Activated CD4-positive, alpha-beta T cell treated with anti-CD3 and anti-CD28 coated beads, Interleukin-2, amount 50 U/mL, for 1 hour (primary cell): ENCODE measurements around the gene USP17L17.
"Not testable (repeated sequence)": the region's sequence is repeated elsewhere in the genome, so short reads cannot be mapped to it uniquely, and the experiment has no call there.

Experiments
- DNase-seq: peaks from one replicate; pipeline ENCODE4 v3.0.0-alpha.2; 2020

USP17L17 gene

GRCh38 chr4:9243579-9243978, at the start of gene USP17L17:
USP17L17 (plus strand) TSS chr4:9243879; CDS start chr4:9243879, 0 bp downstream.
- DNase-seq = not testable (repeated sequence)

- not testable (repeated sequence) for DNase-seq
These were observed 33.3 kb upstream of the USP17L17 start, which contains the start of gene USP17L10 for GRCh38 chr4:9210357-9210756. USP17L10 (plus strand) TSS chr4:9210657; CDS start chr4:9210657, 0 bp downstream.

GRCh38 chr4:9214701-9215100, 29.0 kb upstream of the USP17L17 start:
- not testable (repeated sequence) for DNase-seq

GRCh38 chr4:9215105-9215504, 28.6 kb upstream of the USP17L17 start, which contains the start of gene USP17L11:
USP17L11 (plus strand) TSS chr4:9215405; CDS start chr4:9215405, 0 bp downstream.
- not testable (repeated sequence) for DNase-seq

- DNase-seq = not testable (repeated sequence)
These were observed 23.8 kb upstream of the USP17L17 start, which contains the start of gene USP17L12 for GRCh38 chr4:9219852-9220251. USP17L12 (plus strand) TSS chr4:9220152; CDS start chr4:9220152, 0 bp downstream.

GRCh38 chr4:9224596-9224995, 19.1 kb upstream of the USP17L17 start, which contains the start of gene USP17L13:
USP17L13 (plus strand) TSS chr4:9224896; CDS start chr4:9224896, 0 bp downstream.
- not testable (repeated sequence) for DNase-seq

- not testable (repeated sequence) for DNase-seq
These were observed 13.4 kb upstream of the USP17L17 start for GRCh38 chr4:9230249-9230648.

GRCh38 chr4:9234085-9234484, 9.6 kb upstream of the USP17L17 start, which contains the start of gene USP17L15:
USP17L15 (plus strand) TSS chr4:9234385; CDS start chr4:9234385, 0 bp downstream.
- not testable (repeated sequence) for DNase-seq

- DNase-seq = not testable (repeated sequence)
These were observed 5.2 kb upstream of the USP17L17 start for GRCh38 chr4:9238461-9238860.

GRCh38 chr4:9247953-9248680, 4.4 kb downstream of the USP17L17 start, which contains the start of gene USP17L18:
USP17L18 (plus strand) TSS chr4:9248630; CDS start chr4:9248630, 0 bp downstream.
- not testable (repeated sequence) for DNase-seq

GRCh38 chr4:9253078-9253477, 9.4 kb downstream of the USP17L17 start, which contains the start of gene USP17L19:
USP17L19 (plus strand) TSS chr4:9253378; CDS start chr4:9253378, 0 bp downstream.
- not testable (repeated sequence) for DNase-seq

GRCh38 chr4:9257824-9258223, 14.1 kb downstream of the USP17L17 start, which contains the start of gene USP17L20:
USP17L20 (plus strand) TSS chr4:9258124; CDS start chr4:9258124, 0 bp downstream.
- not testable (repeated sequence) for DNase-seq

- not testable (repeated sequence) for DNase-seq
These were observed 18.9 kb downstream of the USP17L17 start, which contains the start of gene USP17L21 for GRCh38 chr4:9262572-9262971. USP17L21 (plus strand) TSS chr4:9262872; CDS start chr4:9262872, 0 bp downstream.

GRCh38 chr4:9267319-9267718, 23.6 kb downstream of the USP17L17 start, which contains the start of gene USP17L22:
USP17L22 (plus strand) TSS chr4:9267619; CDS start chr4:9267619, 0 bp downstream.
- DNase-seq = not testable (repeated sequence)

- not testable (repeated sequence) for DNase-seq
These were observed 28.0 kb downstream of the USP17L17 start for GRCh38 chr4:9271719-9272118.
